Measurements from ENCODE around the gene DOCK3. TPM values are rescaled to one million over a fixed set of nuclear protein-coding genes. Genes with fewer than 3 reads are reported as not detected.

DOCK3 gene
- total and polyA plus RNA-seq, 2 of the 4 experiments (the other 2 are of a cell fraction), result under 0.01 to 0.12 TPM

DNA sequence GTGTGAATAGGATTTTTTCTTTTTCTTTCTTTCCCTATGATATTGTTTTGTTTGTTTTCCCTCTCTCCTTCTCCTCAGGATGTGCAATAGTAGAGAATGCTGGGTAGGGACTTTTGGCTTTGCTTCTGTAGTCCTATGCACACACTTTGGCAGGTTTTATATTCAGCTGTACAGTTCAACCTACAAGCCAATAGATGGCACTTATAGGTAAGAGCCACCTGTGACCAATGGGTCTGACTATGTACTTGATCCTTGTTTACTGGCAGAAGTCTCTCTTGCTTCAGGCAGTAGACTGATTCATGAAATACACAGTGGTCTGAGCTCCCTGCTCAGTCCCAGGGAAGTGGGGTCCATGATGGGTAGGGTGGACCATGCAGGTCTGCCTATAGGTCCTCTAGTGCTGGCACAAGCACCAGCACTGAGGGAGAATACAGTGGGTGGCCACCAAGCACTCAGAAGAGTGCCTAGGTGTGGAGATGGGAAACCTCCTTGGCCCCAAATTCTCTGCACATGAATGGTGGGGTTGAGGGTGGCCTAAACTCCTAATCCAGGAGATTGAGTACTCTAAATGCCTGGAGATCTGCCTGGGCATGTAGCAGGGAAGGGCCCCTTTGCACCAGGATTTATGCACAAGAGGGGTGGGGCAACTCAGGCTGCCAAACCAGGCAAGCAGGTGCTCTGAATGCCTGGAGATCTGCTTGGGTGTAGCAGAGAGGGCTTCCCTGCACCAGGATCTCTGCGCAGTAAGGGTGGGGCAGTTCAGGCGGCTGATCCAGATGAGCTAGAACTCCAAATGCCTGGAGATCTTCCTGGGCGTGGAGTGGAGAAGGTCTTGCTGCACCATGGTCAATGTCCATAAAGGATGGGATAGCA, 176.1 kb downstream of the DOCK3 start:
- Histone ChIP-seq H3K9me3 (ENCODE audit: control insufficient read depth, insufficient read depth, low read length) (peaks cover 7% of the 10 kb centered on the region; the same call in 1 of the 2 replicates), H3K4me3 (ENCODE audit: insufficient read depth, low read depth, low read length) (no peak overlapping the region), H4K91ac (ENCODE audit: insufficient read depth, low read depth, low read length) (no peak overlapping the region), H2BK15ac (ENCODE audit: low read depth, low read length) (no peak overlapping the region), H3K27me3 (ENCODE audit: control insufficient read depth, insufficient read depth, low read length) (no peaks in the 10 kb centered on the region), H3K56ac (ENCODE audit: extremely low read depth, insufficient read depth, low read length) (no peak overlapping the region), H2AFZ (replicated peaks; ENCODE audit: low read length, poor library complexity) (no peak overlapping the region), H3K4ac (ENCODE audit: low read depth, low read length) (no peak overlapping the region), H3K23ac (ENCODE audit: low read depth, low read length) (no peak overlapping the region), H2AK5ac (ENCODE audit: low read depth, low read length) (no peak overlapping the region), H4K5ac (ENCODE audit: low read depth, low read length) (no peak overlapping the region), H3K9me1 (ENCODE audit: insufficient read depth, low read length) (no peaks in the 10 kb centered on the region), H2BK120ac (ENCODE audit: low read depth, low read length) (no peak overlapping the region), H2BK5ac (ENCODE audit: low read depth, low read length, poor library complexity, severe bottlenecking) (no peak overlapping the region), H3K18ac (ENCODE audit: low read depth, low read length) (no peak overlapping the region), H3K4me2 (ENCODE audit: low read depth, low read length) (no peak overlapping the region), H4K20me1 (ENCODE audit: insufficient read depth, low read length) (no peaks in the 10 kb centered on the region), H3K36me3 (ENCODE audit: control insufficient read depth, insufficient read depth, low read length) (no peaks in the 10 kb centered on the region), H3K4me1 (ENCODE audit: control insufficient read depth, insufficient read depth, low read length) (no peaks in the 10 kb centered on the region), H3K14ac (replicated peaks; ENCODE audit: low read depth, low read length) (no peak overlapping the region), H2AK9ac (replicated peaks; ENCODE audit: low read depth, low read length, poor library complexity) (no peak overlapping the region), H4K8ac (ENCODE audit: low read depth in 2 of 2, low read length in 2 of 2) (no peak overlapping the region), H2BK20ac (ENCODE audit: low read depth, low read length) (no peak overlapping the region), H3K27ac (ENCODE audit: insufficient read depth, low read length) (no peak overlapping the region), H3K79me1 (ENCODE audit: low read depth in 1 of 2, low read length in 2 of 2) (no peaks in the 10 kb centered on the region), H3K9ac (ENCODE audit: low read depth, low read length) (no peak overlapping the region)
- ATAC-seq (ENCODE audit: low read depth), result no peak
- in situ Hi-C loops (cut with MboI; ENCODE audit: low sequenced_read_pairs) (no loop called here), intact Hi-C loops (cut with micrococcal nuclease) (no loop called here), dilution Hi-C loops (cut with HindIII; ENCODE audit: low sequenced_read_pairs, unreplicated experiment) (no loop called here)
- CTCF ChIA-PET, result interaction anchor here (0.6 kb wide), 1 partner anchor 466 kb away, joined by 4 read pairs; no protein-coding TSS in a partner anchor
- WGBS, 2 experiments (ENCODE audit: extremely low coverage in 2 of 2, insufficient read length in 1 of 2), result no CpG with 5 or more reads among the region's 3 CpGs
- POLR2A ChIA-PET (ENCODE audit: unreplicated experiment), result no interaction called here
- DNase-seq, result no peak
- BruUV-seq (replicated peaks), result no TSS peak
- no peak for TF ChIP-seq MXI1 (IDR thresholded peaks at IDR 0.05; ENCODE audit: borderline replicate concordance, low read depth, low read length)
- TF ChIP-seq, protein P1, sequence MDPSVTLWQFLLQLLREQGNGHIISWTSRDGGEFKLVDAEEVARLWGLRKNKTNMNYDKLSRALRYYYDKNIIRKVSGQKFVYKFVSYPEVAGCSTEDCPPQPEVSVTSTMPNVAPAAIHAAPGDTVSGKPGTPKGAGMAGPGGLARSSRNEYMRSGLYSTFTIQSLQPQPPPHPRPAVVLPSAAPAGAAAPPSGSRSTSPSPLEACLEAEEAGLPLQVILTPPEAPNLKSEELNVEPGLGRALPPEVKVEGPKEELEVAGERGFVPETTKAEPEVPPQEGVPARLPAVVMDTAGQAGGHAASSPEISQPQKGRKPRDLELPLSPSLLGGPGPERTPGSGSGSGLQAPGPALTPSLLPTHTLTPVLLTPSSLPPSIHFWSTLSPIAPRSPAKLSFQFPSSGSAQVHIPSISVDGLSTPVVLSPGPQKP (IDR thresholded peaks at IDR 0.05; ENCODE audit: borderline replicate concordance, low read depth, low read length), result no peak
- TF ChIP-seq MAFK (IDR thresholded peaks at IDR 0.05; ENCODE audit: low read depth, low read length), result no peak
- no peak for TF ChIP-seq NFE2L2 (IDR thresholded peaks at IDR 0.05; ENCODE audit: low read depth, low read length)
- TF ChIP-seq RAD21 (IDR thresholded peaks at IDR 0.05; ENCODE audit: low read length), result no peak
- no peak for TF ChIP-seq SMC3 (IDR thresholded peaks at IDR 0.05; ENCODE audit: low read depth, low read length)
- no peak for TF ChIP-seq FOS (IDR thresholded peaks at IDR 0.05; ENCODE audit: low read depth, low read length)
- no peak for TF ChIP-seq MAZ (IDR thresholded peaks at IDR 0.05; ENCODE audit: borderline replicate concordance, low read depth, low read length)
- TF ChIP-seq, protein P2, sequence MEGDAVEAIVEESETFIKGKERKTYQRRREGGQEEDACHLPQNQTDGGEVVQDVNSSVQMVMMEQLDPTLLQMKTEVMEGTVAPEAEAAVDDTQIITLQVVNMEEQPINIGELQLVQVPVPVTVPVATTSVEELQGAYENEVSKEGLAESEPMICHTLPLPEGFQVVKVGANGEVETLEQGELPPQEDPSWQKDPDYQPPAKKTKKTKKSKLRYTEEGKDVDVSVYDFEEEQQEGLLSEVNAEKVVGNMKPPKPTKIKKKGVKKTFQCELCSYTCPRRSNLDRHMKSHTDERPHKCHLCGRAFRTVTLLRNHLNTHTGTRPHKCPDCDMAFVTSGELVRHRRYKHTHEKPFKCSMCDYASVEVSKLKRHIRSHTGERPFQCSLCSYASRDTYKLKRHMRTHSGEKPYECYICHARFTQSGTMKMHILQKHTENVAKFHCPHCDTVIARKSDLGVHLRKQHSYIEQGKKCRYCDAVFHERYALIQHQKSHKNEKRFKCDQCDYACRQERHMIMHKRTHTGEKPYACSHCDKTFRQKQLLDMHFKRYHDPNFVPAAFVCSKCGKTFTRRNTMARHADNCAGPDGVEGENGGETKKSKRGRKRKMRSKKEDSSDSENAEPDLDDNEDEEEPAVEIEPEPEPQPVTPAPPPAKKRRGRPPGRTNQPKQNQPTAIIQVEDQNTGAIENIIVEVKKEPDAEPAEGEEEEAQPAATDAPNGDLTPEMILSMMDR (conservative IDR thresholded peaks at IDR 0.05; ENCODE audit: low read depth, low read length), result no peak
- TF ChIP-seq CEBPB (IDR thresholded peaks at IDR 0.05; ENCODE audit: low read depth, low read length), result no peak
- TF ChIP-seq BHLHE40 (IDR thresholded peaks at IDR 0.05; ENCODE audit: low read depth, low read length), result no peak
- TF ChIP-seq POLR2A (IDR thresholded peaks at IDR 0.05; ENCODE audit: low read depth, low read length), result no peak
- no peak for TF ChIP-seq RFX5 (IDR thresholded peaks at IDR 0.05; ENCODE audit: low read depth, low read length)
- no peak for TF ChIP-seq CHD1 (IDR thresholded peaks at IDR 0.05; ENCODE audit: low read depth, low read length)
- no peak for TF ChIP-seq RCOR1 (IDR thresholded peaks at IDR 0.05; ENCODE audit: insufficient replicate concordance, low read length)

All from IMR-90 (cell line).